ENCODE results near the gene CLDN6.

Gene CLDN6

DNA sequence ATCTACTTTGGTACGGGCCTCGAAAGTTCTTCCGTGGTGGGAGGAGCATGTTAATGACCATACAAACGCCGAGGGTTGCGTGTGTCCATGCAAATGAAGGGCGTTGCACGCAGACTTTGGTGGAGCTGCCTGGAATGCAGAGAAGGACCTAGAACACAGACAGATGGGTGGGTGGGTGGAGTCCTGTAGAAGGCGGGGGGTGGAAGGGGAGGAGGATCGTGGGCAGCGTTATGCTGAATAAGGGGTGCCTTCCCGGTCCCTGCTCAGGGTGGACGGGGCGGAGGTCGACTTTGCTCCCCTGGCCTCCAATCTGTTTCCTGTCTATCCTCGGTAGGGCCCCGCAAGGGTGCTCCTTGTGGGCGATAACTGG, 49.6 kb downstream of the CLDN6 start:
- Histone ChIP-seq H3K4me3 (ENCODE audit: low read depth, low read length) (no peak overlapping the region), H3K36me3 (replicated peaks) (no peaks in the 10 kb centered on the region), H3K27me3 (replicated peaks) (peaks cover 41% of the 10 kb centered on the region), H3K27ac (no peak overlapping the region)
- TF ChIP-seq, protein P1, sequence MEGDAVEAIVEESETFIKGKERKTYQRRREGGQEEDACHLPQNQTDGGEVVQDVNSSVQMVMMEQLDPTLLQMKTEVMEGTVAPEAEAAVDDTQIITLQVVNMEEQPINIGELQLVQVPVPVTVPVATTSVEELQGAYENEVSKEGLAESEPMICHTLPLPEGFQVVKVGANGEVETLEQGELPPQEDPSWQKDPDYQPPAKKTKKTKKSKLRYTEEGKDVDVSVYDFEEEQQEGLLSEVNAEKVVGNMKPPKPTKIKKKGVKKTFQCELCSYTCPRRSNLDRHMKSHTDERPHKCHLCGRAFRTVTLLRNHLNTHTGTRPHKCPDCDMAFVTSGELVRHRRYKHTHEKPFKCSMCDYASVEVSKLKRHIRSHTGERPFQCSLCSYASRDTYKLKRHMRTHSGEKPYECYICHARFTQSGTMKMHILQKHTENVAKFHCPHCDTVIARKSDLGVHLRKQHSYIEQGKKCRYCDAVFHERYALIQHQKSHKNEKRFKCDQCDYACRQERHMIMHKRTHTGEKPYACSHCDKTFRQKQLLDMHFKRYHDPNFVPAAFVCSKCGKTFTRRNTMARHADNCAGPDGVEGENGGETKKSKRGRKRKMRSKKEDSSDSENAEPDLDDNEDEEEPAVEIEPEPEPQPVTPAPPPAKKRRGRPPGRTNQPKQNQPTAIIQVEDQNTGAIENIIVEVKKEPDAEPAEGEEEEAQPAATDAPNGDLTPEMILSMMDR (IDR thresholded peaks at IDR 0.05; ENCODE audit: low read depth, low read length, missing control alignments), result no peak
- DNase-seq, result no peak
- in situ Hi-C loops (cut with HindIII; ENCODE audit: low pct_ligation_motif_present, low sequenced_read_pairs), result no loop called here

DNA sequence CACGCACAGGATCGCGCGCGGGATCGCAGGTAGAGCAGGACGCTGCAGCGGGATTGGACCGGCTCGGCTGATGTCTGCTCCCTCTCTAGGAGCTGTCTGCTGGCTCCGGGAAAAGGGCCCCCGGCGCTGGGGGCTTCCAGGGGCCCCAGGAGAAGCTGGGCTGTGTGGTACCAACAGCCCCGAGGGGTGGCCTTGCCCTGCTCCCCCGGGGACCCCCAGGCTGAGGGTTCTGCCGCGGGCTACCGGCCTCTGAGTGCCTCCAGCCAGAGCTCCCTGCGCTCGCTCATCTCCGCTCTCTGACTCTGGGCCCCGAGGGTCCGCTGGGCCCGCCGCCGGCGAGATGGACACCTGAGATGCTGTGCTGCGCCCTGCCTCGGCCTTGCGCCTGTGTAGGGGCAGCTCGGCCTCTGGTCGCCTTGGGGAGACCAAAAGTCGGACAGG, 50.2 kb downstream of the CLDN6 start:
- Histone ChIP-seq H3K27me3 (replicated peaks) (peaks cover 47% of the 10 kb centered on the region), H3K36me3 (replicated peaks) (no peaks in the 10 kb centered on the region), H3K27ac (no peak overlapping the region), H3K4me3 (ENCODE audit: low read depth, low read length) (no peak overlapping the region)
- TF ChIP-seq, protein P1 (IDR thresholded peaks at IDR 0.05; ENCODE audit: low read depth, low read length, missing control alignments), result no peak
- no peak for DNase-seq
- in situ Hi-C loops (cut with HindIII; ENCODE audit: low pct_ligation_motif_present, low sequenced_read_pairs), result no loop called here

DNA sequence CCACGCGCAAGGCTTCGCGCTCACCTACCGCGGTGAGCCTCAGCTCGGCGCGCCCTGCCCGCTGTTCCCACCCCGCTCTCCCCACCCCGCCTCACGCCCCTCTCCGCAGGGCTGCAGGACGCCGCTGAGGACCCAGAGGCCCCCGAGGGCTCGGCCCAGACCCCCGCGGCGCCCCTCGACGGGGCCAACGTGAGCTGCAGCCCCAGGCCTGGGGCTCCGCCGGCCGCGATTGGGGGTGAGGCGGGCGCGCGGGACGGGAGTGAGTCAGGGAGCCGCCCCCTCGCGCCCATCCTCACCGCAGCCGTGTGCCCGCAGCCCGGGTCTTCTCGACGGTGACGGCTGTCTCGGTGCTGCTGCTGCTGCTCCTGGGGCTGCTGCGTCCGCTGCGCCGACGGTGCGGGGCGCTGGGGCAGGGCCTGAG, 50.8 kb downstream of the CLDN6 start:
- Histone ChIP-seq H3K36me3 (replicated peaks) (no peaks in the 10 kb centered on the region), H3K27me3 (replicated peaks) (peaks cover 52% of the 10 kb centered on the region), H3K27ac (no peak overlapping the region), H3K4me3 (ENCODE audit: low read depth, low read length) (no peak overlapping the region)
- TF ChIP-seq, protein P1 (IDR thresholded peaks at IDR 0.05; ENCODE audit: low read depth, low read length, missing control alignments), result no peak
- in situ Hi-C loops (cut with HindIII; ENCODE audit: low pct_ligation_motif_present, low sequenced_read_pairs), result no loop called here
- no peak for DNase-seq

DNA sequence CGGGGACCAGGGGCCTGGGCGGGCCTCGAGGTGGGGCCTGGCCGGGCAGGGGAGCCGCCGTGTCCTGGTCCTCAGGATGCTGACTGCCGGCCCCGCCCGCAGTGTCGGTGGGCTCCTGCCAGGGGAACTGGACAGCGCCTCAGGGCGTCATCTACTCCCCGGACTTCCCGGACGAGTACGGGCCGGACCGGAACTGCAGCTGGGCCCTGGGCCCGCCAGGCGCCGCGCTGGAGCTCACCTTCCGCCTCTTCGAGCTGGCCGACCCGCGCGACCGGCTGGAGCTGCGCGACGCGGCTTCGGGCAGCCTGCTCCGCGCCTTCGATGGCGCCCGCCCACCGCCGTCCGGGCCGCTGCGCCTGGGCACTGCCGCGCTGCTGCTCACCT, 51.2 kb downstream of the CLDN6 start:
- TF ChIP-seq, protein P1 (IDR thresholded peaks at IDR 0.05; ENCODE audit: low read depth, low read length, missing control alignments), result no peak
- Histone ChIP-seq H3K27ac (no peak overlapping the region), H3K4me3 (ENCODE audit: low read depth, low read length) (no peak overlapping the region), H3K27me3 (replicated peaks) (peaks cover 52% of the 10 kb centered on the region), H3K36me3 (replicated peaks) (no peaks in the 10 kb centered on the region)
- in situ Hi-C loops (cut with HindIII; ENCODE audit: low pct_ligation_motif_present, low sequenced_read_pairs), result no loop called here
- DNase-seq, result no peak

DNA sequence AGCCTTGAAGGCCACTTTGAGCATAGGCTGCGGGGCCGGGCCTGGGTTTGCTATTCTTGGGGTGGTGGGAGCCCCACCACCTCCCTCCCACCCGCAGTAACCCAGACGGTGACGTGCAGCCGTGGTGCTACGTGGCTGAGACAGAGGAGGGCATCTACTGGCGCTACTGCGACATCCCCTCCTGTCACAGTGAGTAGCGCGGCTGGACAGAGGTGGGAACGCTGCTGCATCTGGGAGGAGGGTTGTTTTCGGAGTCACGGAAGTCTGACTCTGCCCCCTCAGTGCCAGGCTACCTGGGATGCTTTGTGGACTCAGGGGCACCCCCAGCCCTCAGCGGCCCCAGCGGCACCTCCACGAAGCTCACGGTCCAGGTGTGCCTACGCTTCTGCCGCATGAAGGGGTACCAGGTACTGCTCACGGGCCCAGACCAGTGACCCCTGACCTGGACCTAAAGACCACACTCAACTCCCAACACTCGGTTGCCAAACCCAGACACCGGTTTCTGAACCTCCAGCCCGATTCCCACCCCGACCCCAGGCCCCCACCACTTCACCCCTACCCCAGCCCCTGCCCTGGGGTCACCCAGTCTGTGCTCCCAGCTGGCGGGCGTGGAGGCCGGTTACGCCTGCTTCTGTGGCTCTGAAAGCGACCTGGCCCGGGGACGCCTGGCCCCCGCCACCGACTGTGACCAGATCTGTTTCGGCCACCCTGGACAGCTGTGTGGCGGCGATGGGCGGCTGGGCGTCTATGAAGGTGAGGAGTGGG, 51.8 kb downstream of the CLDN6 start:
- in situ Hi-C loops (cut with HindIII; ENCODE audit: low pct_ligation_motif_present, low sequenced_read_pairs), result no loop called here
- no peak overlapping the region for H3K27ac ChIP-seq
- DNase-seq, result no peak
- TF ChIP-seq, protein P1 (IDR thresholded peaks at IDR 0.05; ENCODE audit: low read depth, low read length, missing control alignments), result no peak
- no peak overlapping the region for H3K4me3 ChIP-seq (ENCODE audit: low read depth, low read length)
- H3K36me3 ChIP-seq (replicated peaks), result no peaks in the 10 kb centered on the region
- H3K27me3 ChIP-seq (replicated peaks), result peaks cover 52% of the 10 kb centered on the region
